Measurements from ENCODE around the gene AFF4.

- TF ChIP-seq CTCF (IDR thresholded peaks at IDR 0.05) (no peak), EZH2 (IDR thresholded peaks at IDR 0.05; ENCODE audit: borderline replicate concordance, insufficient read depth, low read depth, low read length, poor library complexity, severe bottlenecking) (no peak)
Observed at GRCh38 chr5:132963171-132964104, at the start of gene AFF4.

Data from B cell (primary cell).